ENCODE results near the gene CIPC. TPM values are rescaled to one million over a fixed set of nuclear protein-coding genes. Genes with fewer than 3 reads are reported as not detected.

CIPC gene
- total and polyA plus RNA-seq, 4 donors: 6.4 to 32.0 (median 18.6) TPM

DNA sequence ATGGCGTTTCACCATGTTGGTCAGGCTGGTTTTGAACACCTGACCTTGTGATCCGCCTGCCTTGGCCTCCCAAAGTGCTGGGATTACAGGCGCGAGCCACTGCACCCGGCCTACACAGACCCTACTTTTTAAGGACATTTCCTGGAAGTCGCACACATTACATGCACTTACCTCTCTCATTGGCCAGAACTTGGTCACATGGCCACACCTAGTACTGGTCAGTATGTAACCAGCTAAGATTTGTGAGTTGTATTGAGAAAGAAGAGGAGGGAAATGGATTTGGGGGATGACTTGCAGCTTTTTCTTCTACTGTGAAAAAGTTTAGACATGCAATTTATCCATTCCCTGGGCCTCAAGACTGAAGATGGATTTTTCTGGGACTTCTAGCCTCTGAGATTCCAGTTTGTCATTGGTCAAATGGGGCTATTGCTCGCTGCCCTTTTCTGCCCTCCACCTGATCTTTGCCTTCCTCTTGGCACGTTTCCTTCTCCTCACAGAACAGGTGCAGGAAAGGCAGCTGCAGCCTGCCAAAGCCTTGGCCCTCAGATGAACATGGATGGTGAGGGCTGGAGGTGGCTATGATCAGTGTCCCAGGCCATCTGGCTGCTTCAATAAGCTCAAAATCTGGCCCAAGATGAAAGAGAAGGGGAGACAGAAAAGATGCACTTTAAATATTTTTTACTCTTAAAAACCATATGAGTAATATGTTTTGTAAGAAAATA, 50.6 kb downstream of the CIPC start:
- WGBS, 2 donors: 70 to 80% methylated on average over 8 of the region's 8 CpGs

DNA sequence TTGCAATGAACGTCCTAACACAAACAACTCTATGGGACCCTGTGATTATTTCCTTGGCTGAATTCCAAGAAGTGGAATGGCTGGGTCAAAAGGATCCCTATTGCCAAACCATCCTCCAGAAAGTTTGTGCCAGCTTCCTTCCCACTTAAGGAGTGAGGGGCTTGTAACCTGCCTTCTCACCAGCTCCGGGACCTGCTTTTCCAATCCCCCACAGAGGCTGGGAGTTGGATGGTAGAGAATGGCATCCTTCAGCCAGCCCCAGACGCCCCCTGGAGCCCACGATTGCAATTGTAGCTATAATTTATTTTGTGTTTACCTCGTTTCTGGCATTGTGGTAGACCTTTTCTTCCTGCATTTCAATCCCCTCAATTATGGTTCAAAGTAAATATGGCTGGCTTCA, 53.2 kb downstream of the CIPC start:
- no peaks in the 10 kb centered on the region for H3K4me1 ChIP-seq (ENCODE audit: control insufficient read depth in 5 of 5, insufficient read depth in 5 of 5, low read length in 5 of 5)
- 7 to 9% methylated on average over 5 of the region's 5 CpGs for WGBS, 2 donors
- H3K27me3 ChIP-seq (ENCODE audit: control insufficient read depth in 3 of 3, insufficient read depth in 3 of 3, low read length in 2 of 3): peaks cover 0 to 20% (median 12%) of the 10 kb centered on the region in 3 donors
- H3K9ac ChIP-seq (ENCODE audit: insufficient read depth in 1 of 2, low read length in 2 of 2): no peak overlapping the region
- H3K36me3 ChIP-seq (ENCODE audit: control insufficient read depth in 4 of 4, insufficient read depth in 4 of 4, low read length in 4 of 4): no peaks in the 10 kb centered on the region
- H3K4me3 ChIP-seq: no peak overlapping the region
- TF ChIP-seq, protein P1, sequence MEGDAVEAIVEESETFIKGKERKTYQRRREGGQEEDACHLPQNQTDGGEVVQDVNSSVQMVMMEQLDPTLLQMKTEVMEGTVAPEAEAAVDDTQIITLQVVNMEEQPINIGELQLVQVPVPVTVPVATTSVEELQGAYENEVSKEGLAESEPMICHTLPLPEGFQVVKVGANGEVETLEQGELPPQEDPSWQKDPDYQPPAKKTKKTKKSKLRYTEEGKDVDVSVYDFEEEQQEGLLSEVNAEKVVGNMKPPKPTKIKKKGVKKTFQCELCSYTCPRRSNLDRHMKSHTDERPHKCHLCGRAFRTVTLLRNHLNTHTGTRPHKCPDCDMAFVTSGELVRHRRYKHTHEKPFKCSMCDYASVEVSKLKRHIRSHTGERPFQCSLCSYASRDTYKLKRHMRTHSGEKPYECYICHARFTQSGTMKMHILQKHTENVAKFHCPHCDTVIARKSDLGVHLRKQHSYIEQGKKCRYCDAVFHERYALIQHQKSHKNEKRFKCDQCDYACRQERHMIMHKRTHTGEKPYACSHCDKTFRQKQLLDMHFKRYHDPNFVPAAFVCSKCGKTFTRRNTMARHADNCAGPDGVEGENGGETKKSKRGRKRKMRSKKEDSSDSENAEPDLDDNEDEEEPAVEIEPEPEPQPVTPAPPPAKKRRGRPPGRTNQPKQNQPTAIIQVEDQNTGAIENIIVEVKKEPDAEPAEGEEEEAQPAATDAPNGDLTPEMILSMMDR (IDR thresholded peaks at IDR 0.05; ENCODE audit: control extremely low read depth, extremely low read depth): no peak
- H3K27ac ChIP-seq (ENCODE audit: low read depth in 1 of 2, low read length in 1 of 2): no peak overlapping the region
- DNase-seq (peak in 2 of 3 donors; percentile 5 to 10), ATAC-seq (ENCODE audit: insufficient read depth, low FRiP score) (no peak)
- peaks cover 0 to 6% (median 0%) of the 10 kb centered on the region in 4 donors for H3K9me3 ChIP-seq (ENCODE audit: control insufficient read depth in 4 of 4, insufficient read depth in 3 of 4, low read length in 3 of 4)

More for the DNA sequence above, 50.6 kb downstream of the CIPC start:
- no peaks in the 10 kb centered on the region for H3K36me3 ChIP-seq (ENCODE audit: control insufficient read depth in 4 of 4, insufficient read depth in 4 of 4, low read length in 4 of 4)
- no peaks in the 10 kb centered on the region for H3K4me1 ChIP-seq (ENCODE audit: control insufficient read depth in 5 of 5, insufficient read depth in 5 of 5, low read length in 5 of 5)
- H3K27ac ChIP-seq (ENCODE audit: low read depth in 1 of 2, low read length in 1 of 2): no peak overlapping the region
- no peak overlapping the region for H3K9ac ChIP-seq (ENCODE audit: insufficient read depth in 1 of 2, low read length in 2 of 2)
- peaks cover 0 to 5% (median 0%) of the 10 kb centered on the region in 4 donors for H3K9me3 ChIP-seq (ENCODE audit: control insufficient read depth in 4 of 4, insufficient read depth in 3 of 4, low read length in 3 of 4)
- no peak overlapping the region for H3K4me3 ChIP-seq
- DNase-seq (no peak), ATAC-seq (ENCODE audit: insufficient read depth, low FRiP score) (no peak)
- peaks cover 0 to 34% (median 33%) of the 10 kb centered on the region in 3 donors for H3K27me3 ChIP-seq (ENCODE audit: control insufficient read depth in 3 of 3, insufficient read depth in 3 of 3, low read length in 2 of 3)
- TF ChIP-seq, protein P1 (IDR thresholded peaks at IDR 0.05; ENCODE audit: control extremely low read depth, extremely low read depth): no peak

DNA sequence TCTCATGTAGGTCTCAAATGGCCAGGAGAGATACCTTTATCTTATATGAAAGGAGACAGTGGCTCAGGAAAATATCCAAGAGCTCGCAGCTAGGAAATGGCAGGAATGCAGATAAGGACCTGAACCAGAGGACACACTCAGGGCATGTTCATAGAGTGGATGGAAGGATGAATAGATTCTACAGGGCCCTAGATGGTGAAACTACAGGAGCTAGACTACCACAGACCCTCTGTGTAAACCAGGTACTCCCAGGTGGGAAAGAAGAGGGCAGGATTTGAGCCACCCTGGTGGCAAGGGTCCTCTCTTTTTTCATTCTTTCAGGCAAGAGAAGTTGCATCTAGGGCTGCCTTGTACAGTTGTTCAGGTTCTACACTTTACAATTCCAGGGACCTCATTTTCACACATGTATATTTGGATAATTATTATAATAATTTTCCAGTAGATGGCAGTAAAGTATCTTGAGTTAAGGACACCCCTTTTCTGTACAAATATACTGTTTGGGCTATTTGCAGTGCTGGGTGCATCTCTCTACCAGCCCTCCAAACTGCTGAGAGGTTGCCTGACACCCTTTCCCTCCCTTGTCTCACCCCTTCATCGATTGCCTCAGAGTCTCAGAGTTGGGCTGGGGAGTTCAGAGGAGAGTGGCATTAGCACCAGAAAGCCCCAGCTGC, 54.0 kb downstream of the CIPC start:
- TF ChIP-seq, protein P1 (IDR thresholded peaks at IDR 0.05; ENCODE audit: control extremely low read depth, extremely low read depth): no peak
- Histone ChIP-seq H3K36me3 (ENCODE audit: control insufficient read depth in 4 of 4, insufficient read depth in 4 of 4, low read length in 4 of 4) (no peaks in the 10 kb centered on the region), H3K27me3 (ENCODE audit: control insufficient read depth in 3 of 3, insufficient read depth in 3 of 3, low read length in 2 of 3) (peaks cover 0 to 19% (median 6%) of the 10 kb centered on the region in 3 donors), H3K4me3 (no peak overlapping the region), H3K9me3 (ENCODE audit: control insufficient read depth in 4 of 4, insufficient read depth in 3 of 4, low read length in 3 of 4) (peaks cover 0 to 6% (median 0%) of the 10 kb centered on the region in 4 donors), H3K4me1 (ENCODE audit: control insufficient read depth in 5 of 5, insufficient read depth in 5 of 5, low read length in 5 of 5) (no peaks in the 10 kb centered on the region), H3K9ac (ENCODE audit: insufficient read depth in 1 of 2, low read length in 2 of 2) (no peak overlapping the region), H3K27ac (ENCODE audit: low read depth in 1 of 2, low read length in 1 of 2) (no peak overlapping the region)
- 28 to 36% methylated on average over 2 of the region's 2 CpGs for WGBS, 2 donors
- ATAC-seq (ENCODE audit: insufficient read depth, low FRiP score): no peak
- DNase-seq: peak in 2 of 3 donors; percentile 11 to 16

Measured in lung (tissue), 12 donors.